Calu3 (cell line): ENCODE results near the gene TTC27. TPM values are rescaled to one million over a fixed set of nuclear protein-coding genes. Genes with fewer than 3 reads are reported as not detected.

Experiments
- BruUV-seq: library from RNA; stranded (reverse); fragments of 400-500 nt; replicated peaks from 2 replicates; lab custom pipeline; 2021; lab: Mats Ljungman, UMichigan
- CTCF ChIA-PET: fragments of 300-600 bp; sonication (Branson Sonifier 250); formaldehyde crosslinking; loops from one replicate; lab custom pipeline; 2022; ENCODE audit warnings: antibody characterized with exemption; lab: Charles Lee
- DNase-seq: peaks from one replicate; pipeline ENCODE4 v3.0.0; 2022
- H3K27ac Mint-ChIP-seq: one replicate; pipeline ENCODE4 v1.8.0; 2022; ENCODE audit warnings: mixed read lengths; ENCODE audit not compliant: unreplicated experiment
- H3K27me3 Mint-ChIP-seq: one replicate; pipeline ENCODE4 v1.8.0; 2022; ENCODE audit warnings: mixed read lengths; ENCODE audit not compliant: unreplicated experiment
- H3K36me3 Mint-ChIP-seq: one replicate; pipeline ENCODE4 v1.8.0; 2022; ENCODE audit warnings: mild to moderate bottlenecking, moderate library complexity, mixed read lengths; ENCODE audit not compliant: insufficient read depth, unreplicated experiment
- H3K4me1 Mint-ChIP-seq: one replicate; pipeline ENCODE4 v1.8.0; 2022; ENCODE audit warnings: mild to moderate bottlenecking, low read depth, mixed read lengths; ENCODE audit not compliant: unreplicated experiment
- H3K4me3 Mint-ChIP-seq: one replicate; pipeline ENCODE4 v1.8.0; 2022; ENCODE audit warnings: mild to moderate bottlenecking, low read depth, moderate library complexity, mixed read lengths; ENCODE audit not compliant: unreplicated experiment
- H3K9me3 Mint-ChIP-seq: one replicate; pipeline ENCODE4 v1.8.0; 2022; ENCODE audit warnings: low read depth, mixed read lengths; ENCODE audit not compliant: unreplicated experiment
- intact Hi-C: fragments of 100-400 bp; cut with micrococcal nuclease; formaldehyde crosslinking; loops from one replicate; pipeline ENCODE4 v1.10.0; 2022; ENCODE audit not compliant: unreplicated experiment
- total RNA-seq: library from RNA; stranded (reverse); gene quantifications from 2 replicates; pipeline ENCODE4 v1.2.3, GENCODE V29; 2022
- TF ChIP-seq, protein P1 (sequence below): fragments of 200-600 bp; IDR thresholded peaks from one replicate; pipeline ENCODE4 v1.8.0; 2022; ENCODE audit warnings: antibody characterized with exemption; ENCODE audit not compliant: unreplicated experiment

The TTC27 gene
- total RNA-seq, 1 experiment from 2014 or later: 20.1 TPM

DNA sequence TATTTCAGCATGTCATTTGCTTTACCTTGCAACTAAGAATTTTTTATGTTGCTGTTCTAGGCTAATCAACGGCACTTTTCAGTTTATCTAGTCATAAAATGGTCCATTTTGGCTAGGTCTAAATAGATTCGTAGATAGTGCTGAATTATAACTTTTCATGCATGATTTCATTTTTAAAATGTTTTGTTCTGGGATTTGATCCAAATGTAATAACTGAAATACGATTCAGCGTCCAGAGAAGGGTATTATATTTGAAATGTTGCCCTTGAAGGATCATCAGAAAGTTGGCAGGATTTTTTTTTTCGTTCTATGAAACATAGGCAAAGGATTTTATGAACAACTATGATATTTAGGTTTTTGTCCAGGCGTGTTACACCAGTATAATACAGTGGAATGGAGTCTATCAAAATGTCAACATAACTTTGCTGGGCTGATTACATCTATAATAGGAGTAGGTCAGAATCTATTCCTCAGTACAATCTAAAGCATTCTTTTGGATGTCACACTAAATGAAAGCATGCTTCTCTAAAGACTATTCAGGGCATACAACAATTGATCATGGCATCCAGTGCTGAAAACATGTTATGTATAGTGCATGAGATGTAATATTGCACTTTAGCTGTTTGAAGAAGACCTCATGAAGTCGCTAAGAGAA is 24.8 kb downstream of the TTC27 start:
- CTCF ChIA-PET: no interaction called here
- TF ChIP-seq, protein P1, sequence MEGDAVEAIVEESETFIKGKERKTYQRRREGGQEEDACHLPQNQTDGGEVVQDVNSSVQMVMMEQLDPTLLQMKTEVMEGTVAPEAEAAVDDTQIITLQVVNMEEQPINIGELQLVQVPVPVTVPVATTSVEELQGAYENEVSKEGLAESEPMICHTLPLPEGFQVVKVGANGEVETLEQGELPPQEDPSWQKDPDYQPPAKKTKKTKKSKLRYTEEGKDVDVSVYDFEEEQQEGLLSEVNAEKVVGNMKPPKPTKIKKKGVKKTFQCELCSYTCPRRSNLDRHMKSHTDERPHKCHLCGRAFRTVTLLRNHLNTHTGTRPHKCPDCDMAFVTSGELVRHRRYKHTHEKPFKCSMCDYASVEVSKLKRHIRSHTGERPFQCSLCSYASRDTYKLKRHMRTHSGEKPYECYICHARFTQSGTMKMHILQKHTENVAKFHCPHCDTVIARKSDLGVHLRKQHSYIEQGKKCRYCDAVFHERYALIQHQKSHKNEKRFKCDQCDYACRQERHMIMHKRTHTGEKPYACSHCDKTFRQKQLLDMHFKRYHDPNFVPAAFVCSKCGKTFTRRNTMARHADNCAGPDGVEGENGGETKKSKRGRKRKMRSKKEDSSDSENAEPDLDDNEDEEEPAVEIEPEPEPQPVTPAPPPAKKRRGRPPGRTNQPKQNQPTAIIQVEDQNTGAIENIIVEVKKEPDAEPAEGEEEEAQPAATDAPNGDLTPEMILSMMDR: no peak
- H3K4me1 Mint-ChIP-seq: no peaks in the 10 kb centered on the region
- no peaks in the 10 kb centered on the region for H3K9me3 Mint-ChIP-seq
- H3K27me3 Mint-ChIP-seq: no peaks in the 10 kb centered on the region
- BruUV-seq: no TSS peak
- no peak overlapping the region for H3K27ac Mint-ChIP-seq
- no peak for DNase-seq
- H3K36me3 Mint-ChIP-seq: peaks cover 6% of the 10 kb centered on the region
- intact Hi-C loops: no loop called here
- no peak overlapping the region for H3K4me3 Mint-ChIP-seq

DNA sequence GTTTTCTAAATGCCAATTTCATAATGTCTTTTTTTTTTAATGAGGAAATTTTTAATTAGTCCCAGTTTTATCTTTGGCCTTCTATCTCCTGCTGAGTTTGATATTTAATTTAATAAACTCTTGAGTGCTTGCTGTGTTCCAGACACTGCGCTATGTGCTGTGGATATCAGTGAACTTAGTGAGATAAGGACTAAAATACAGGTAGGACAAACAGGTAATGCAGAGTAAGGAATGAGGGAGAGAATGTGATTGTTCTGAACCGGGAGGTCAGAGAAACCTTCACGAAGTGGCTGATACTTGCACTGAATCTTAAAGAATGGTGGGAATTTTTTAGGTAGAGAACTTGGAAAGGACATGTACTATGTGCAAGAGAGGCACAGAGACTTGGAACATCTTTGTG is 28.2 kb downstream of the TTC27 start:
- no peak overlapping the region for H3K27ac Mint-ChIP-seq

DNA sequence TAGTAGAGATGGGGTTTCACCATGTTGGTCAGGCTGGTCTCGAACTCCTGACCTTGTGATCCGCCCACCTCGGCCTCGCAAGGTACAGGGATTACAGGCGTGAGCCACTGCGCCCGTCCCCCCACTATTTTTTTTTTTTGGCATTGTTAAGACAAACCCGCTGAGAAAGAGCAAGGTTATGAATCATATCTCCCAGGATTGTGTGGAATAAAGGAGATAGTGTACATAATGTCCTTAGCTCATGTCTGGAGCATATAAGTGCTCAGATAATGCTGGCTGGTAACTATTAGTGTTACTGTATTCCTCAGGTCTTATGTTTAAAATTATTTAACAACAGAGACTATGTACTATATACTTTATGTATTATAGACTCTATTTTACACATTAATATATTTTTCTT is 36.0 kb downstream of the TTC27 start:
- no TSS peak for BruUV-seq
- no peak overlapping the region for H3K27ac Mint-ChIP-seq
- TF ChIP-seq, protein P1: no peak
- no peaks in the 10 kb centered on the region for H3K9me3 Mint-ChIP-seq
- CTCF ChIA-PET: no interaction called here
- no peak overlapping the region for H3K4me3 Mint-ChIP-seq
- no peaks in the 10 kb centered on the region for H3K27me3 Mint-ChIP-seq
- intact Hi-C loops: no loop called here
- no peak for DNase-seq
- H3K4me1 Mint-ChIP-seq: no peaks in the 10 kb centered on the region
- H3K36me3 Mint-ChIP-seq: peaks cover 9% of the 10 kb centered on the region

More for the DNA sequence above, 28.2 kb downstream of the TTC27 start:
- CTCF ChIA-PET: no interaction called here
- Mint-ChIP-seq H3K36me3 (peaks cover 9% of the 10 kb centered on the region), H3K27me3 (no peaks in the 10 kb centered on the region), H3K4me3 (no peak overlapping the region), H3K9me3 (no peaks in the 10 kb centered on the region), H3K4me1 (no peaks in the 10 kb centered on the region)
- TF ChIP-seq, protein P1: no peak
- no TSS peak for BruUV-seq
- DNase-seq: no peak
- intact Hi-C loops: no loop called here

DNA sequence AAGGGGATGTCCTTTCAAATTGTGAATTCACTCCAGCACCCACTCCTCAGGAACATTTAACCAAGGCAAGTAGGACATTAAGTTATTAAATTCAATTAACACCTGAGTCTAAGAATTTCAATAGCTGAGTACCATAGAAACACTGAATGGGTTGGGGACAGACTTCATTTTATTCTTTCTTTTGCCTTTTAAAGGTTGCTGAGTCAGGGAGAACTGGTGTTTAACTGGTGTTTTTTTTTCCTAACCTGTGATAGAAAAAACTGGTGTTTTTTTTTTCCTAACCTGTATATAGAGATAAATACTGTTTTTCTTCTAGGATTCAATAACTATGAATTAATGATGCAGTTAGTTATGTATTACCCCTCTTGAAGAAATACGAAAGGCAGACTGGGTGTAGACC is 38.9 kb downstream of the TTC27 start:
- intact Hi-C loops: no loop called here
- Mint-ChIP-seq H3K27ac (no peak overlapping the region), H3K4me1 (no peaks in the 10 kb centered on the region), H3K9me3 (no peaks in the 10 kb centered on the region), H3K4me3 (no peak overlapping the region), H3K36me3 (no peaks in the 10 kb centered on the region), H3K27me3 (no peaks in the 10 kb centered on the region)
- no TSS peak for BruUV-seq
- TF ChIP-seq, protein P1: no peak
- DNase-seq: no peak
- CTCF ChIA-PET: no interaction called here
